ENCODE data around the gene KCNH2. TPM values are rescaled to one million over a fixed set of nuclear protein-coding genes. Genes with fewer than 3 reads are reported as not detected.

KCNH2 gene
- total and polyA plus RNA-seq, 4 donors: 0.18 to 74.6 (median 0.33) TPM; not detected in 1

GRCh38 chr7:151014950-151015349 lies 36.8 kb upstream of the KCNH2 start:
- Histone ChIP-seq H3K4me3 (ENCODE audit: low read depth in 1 of 3, low read length in 3 of 3) (no peak overlapping the region), H3K27me3 (ENCODE audit: control insufficient read depth in 4 of 4, insufficient read depth in 4 of 4, low read length in 3 of 4) (peaks cover 0 to 4% (median under 1%) of the 10 kb centered on the region in 4 donors), H3K27ac (ENCODE audit: low read depth in 1 of 2, low read length in 2 of 2) (no peak overlapping the region), H3K36me3 (ENCODE audit: control insufficient read depth in 4 of 4, insufficient read depth in 3 of 4, low read depth in 1 of 4, low read length in 3 of 4) (no peaks in the 10 kb centered on the region), H3K4me1 (ENCODE audit: control insufficient read depth in 4 of 4, insufficient read depth in 4 of 4, low read length in 3 of 4) (peaks cover 6 to 28% (median 14%) of the 10 kb centered on the region in 4 donors), H3K9me3 (ENCODE audit: control insufficient read depth in 4 of 4, low read length in 3 of 4) (no peaks in the 10 kb centered on the region), H3K9ac (ENCODE audit: low read depth in 1 of 2, low read length in 2 of 2) (no peak overlapping the region)
- no peak for TF ChIP-seq HNF4G (IDR thresholded peaks at IDR 0.05)
- no peak for TF ChIP-seq TAF1 (conservative IDR thresholded peaks at IDR 0.05)
- no peak for TF ChIP-seq HNF4A (conservative IDR thresholded peaks at IDR 0.05)
- TF ChIP-seq RAD21 (IDR thresholded peaks at IDR 0.05): no peak
- TF ChIP-seq, protein P1, sequence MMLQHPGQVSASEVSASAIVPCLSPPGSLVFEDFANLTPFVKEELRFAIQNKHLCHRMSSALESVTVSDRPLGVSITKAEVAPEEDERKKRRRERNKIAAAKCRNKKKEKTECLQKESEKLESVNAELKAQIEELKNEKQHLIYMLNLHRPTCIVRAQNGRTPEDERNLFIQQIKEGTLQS (IDR thresholded peaks at IDR 0.05): no peak
- no peak for TF ChIP-seq FOXA2 (IDR thresholded peaks at IDR 0.05)
- no peak for TF ChIP-seq ZBTB33 (IDR thresholded peaks at IDR 0.05)
- TF ChIP-seq NR2F2 (IDR thresholded peaks at IDR 0.05): no peak
- no peak for TF ChIP-seq FOXA1 (IDR thresholded peaks at IDR 0.05)
- no peak for TF ChIP-seq YY1 (IDR thresholded peaks at IDR 0.05)
- TF ChIP-seq RXRA (IDR thresholded peaks at IDR 0.05): no peak
- 73% methylated on average over 8 of the region's 8 CpGs for WGBS
- no peak for DNase-seq (ENCODE audit: low spot score)

DNA sequence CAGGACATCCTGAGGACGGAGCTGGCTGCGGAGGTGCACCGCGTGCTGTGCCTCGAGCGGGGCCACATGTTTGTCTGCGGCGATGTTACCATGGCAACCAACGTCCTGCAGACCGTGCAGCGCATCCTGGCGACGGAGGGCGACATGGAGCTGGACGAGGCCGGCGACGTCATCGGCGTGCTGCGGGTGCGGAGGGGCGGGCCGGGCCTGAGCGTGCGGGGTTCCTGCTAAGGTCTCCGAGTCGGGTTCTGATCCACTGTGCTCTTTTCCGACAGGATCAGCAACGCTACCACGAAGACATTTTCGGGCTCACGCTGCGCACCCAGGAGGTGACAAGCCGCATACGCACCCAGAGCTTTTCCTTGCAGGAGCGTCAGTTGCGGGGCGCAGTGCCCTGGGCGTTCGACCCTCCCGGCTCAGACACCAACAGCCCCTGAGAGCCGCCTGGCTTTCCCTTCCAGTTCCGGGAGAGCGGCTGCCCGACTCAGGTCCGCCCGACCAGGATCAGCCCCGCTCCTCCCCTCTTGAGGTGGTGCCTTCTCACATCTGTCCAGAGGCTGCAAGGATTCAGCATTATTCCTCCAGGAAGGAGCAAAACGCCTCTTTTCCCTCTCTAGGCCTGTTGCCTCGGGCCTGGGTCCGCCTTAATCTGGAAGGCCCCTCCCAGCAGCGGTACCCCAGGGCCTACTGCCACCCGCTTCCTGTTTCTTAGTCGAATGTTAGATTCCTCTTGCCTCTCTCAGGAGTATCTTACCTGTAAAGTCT lies 35.8 kb upstream of the KCNH2 start:
- DNase-seq (ENCODE audit: low spot score): peak; percentile 58
- H3K27ac ChIP-seq (ENCODE audit: low read depth in 1 of 2, low read length in 2 of 2): peak overlapping the region in 1 of 2 donors; percentile 2
- H3K9ac ChIP-seq (ENCODE audit: low read depth in 1 of 2, low read length in 2 of 2): no peak overlapping the region
- TF ChIP-seq CTCF (IDR thresholded peaks at IDR 0.05; ENCODE audit: low read depth, low read length, missing input control) (no peak), SP1 (IDR thresholded peaks at IDR 0.05) (no peak), GABPA (IDR thresholded peaks at IDR 0.05 in 1 of 2, conservative IDR thresholded peaks at IDR 0.05 in 1 of 2) (no peak), RXRA (IDR thresholded peaks at IDR 0.05) (no peak), RAD21 (IDR thresholded peaks at IDR 0.05) (no peak), YY1 (IDR thresholded peaks at IDR 0.05) (no peak), MAX (IDR thresholded peaks at IDR 0.05) (no peak), NR2F2 (IDR thresholded peaks at IDR 0.05) (no peak), TAF1 (conservative IDR thresholded peaks at IDR 0.05) (no peak), REST (IDR thresholded peaks at IDR 0.05) (no peak), ZBTB33 (IDR thresholded peaks at IDR 0.05) (no peak), FOXA2 (IDR thresholded peaks at IDR 0.05) (no peak), EGR1 (IDR thresholded peaks at IDR 0.05; ENCODE audit: low read depth in 2 of 2) (no peak), FOXA1 (IDR thresholded peaks at IDR 0.05) (no peak), HNF4A (conservative IDR thresholded peaks at IDR 0.05) (no peak), JUND (IDR thresholded peaks at IDR 0.05) (no peak), HNF4G (IDR thresholded peaks at IDR 0.05) (no peak)
- TF ChIP-seq, protein P1 (IDR thresholded peaks at IDR 0.05): no peak
- H3K4me1 ChIP-seq (ENCODE audit: control insufficient read depth in 4 of 4, insufficient read depth in 4 of 4, low read length in 3 of 4): peaks cover 5 to 28% (median 13%) of the 10 kb centered on the region in 4 donors
- no peaks in the 10 kb centered on the region for H3K9me3 ChIP-seq (ENCODE audit: control insufficient read depth in 4 of 4, low read length in 3 of 4)
- no peak overlapping the region for H3K4me3 ChIP-seq (ENCODE audit: low read depth in 1 of 3, low read length in 3 of 3)
- H3K27me3 ChIP-seq (ENCODE audit: control insufficient read depth in 4 of 4, insufficient read depth in 4 of 4, low read length in 3 of 4): peaks cover 0 to 4% (median under 1%) of the 10 kb centered on the region in 4 donors
- 26% methylated on average over 55 of the region's 55 CpGs for WGBS
- no peaks in the 10 kb centered on the region for H3K36me3 ChIP-seq (ENCODE audit: control insufficient read depth in 4 of 4, insufficient read depth in 3 of 4, low read depth in 1 of 4, low read length in 3 of 4)
